Adrenal gland (tissue), 12 donors: Measurements from ENCODE around the gene RPIA. TPM values are rescaled to one million over a fixed set of nuclear protein-coding genes. Genes with fewer than 3 reads are reported as not detected.

ENCODE experiments used
- DNase-seq, 7 donors: peaks; one replicate each; pipeline ENCODE4 v3.0.0-alpha.2; 2019 to 2020
- H3K27ac ChIP-seq, 5 donors: fragments of 200-600 bp; sonication (generic) in 4 of 5; 1 replicate in 3 of 5; 2 replicates in 2 of 5; pipeline versions ENCODE4 v1.5.1 to v1.8.0; 2016 to 2020; ENCODE audit warnings: mild to moderate bottlenecking in 1 of 5
- H3K27me3 ChIP-seq: fragments of 200-600 bp; 2 replicates; pipeline ENCODE4 v1.8.0; 2021
- H3K36me3 ChIP-seq, 2 donors: fragments of 200-600 bp; replicated peaks in 1 of 2; 1 replicate in 1 of 2; 2 replicates in 1 of 2; pipeline versions ENCODE4 v1.5.1 to v1.8.0; 2018 to 2022
- H3K4me1 ChIP-seq, 2 donors: fragments of 200-600 bp; replicated peaks in 1 of 2; 1 replicate in 1 of 2; 2 replicates in 1 of 2; pipeline versions ENCODE4 v1.5.1 to v1.8.0; 2018 to 2021
- H3K4me3 ChIP-seq, 4 donors: fragments of 200-600 bp; sonication (generic) in 3 of 4; one replicate each; pipeline ENCODE4 v1.5.1; 2016 to 2018
- H3K9me3 ChIP-seq, 3 donors: fragments of 200-600 bp; sonication (generic) in 1 of 3; replicated peaks in 1 of 3; 1 replicate in 2 of 3; 2 replicates in 1 of 3; pipeline versions ENCODE4 v1.5.1 to v1.8.0; 2016 to 2021
- POLR2A ChIP-seq, 2 donors: fragments of 450-650 bp; IDR thresholded peaks; one replicate each; pipeline ENCODE4 v1.6.1; 2017; ENCODE audit warnings: antibody characterized with exemption in 2 of 2, mild to moderate bottlenecking in 2 of 2, moderate library complexity in 1 of 2
- WGBS, 4 donors: extraction: QIAGEN DNeasy Blood & Tissue Kit in 2 of 4; methylation state at CpG; one replicate each; pipeline versions ENCODE4 v1.1.5 to v1.1.7; 2013 to 2017; 5-methylcytosine and 5-hydroxymethylcytosine counted together
- intact Hi-C, 2 donors: fragments of 100-400 bp; cut with DNase I; formaldehyde crosslinking; loops; one replicate each; pipeline versions ENCODE4 v1.14.1 to v1.15.0; 2022 to 2023
- polyA plus RNA-seq, 3 donors: library from polyadenylated mRNA; stranded (reverse); fragments of 200-250 nt in 2 of 3; fragments of 350-450 nt in 1 of 3; fragmentation: Illumina TruSeq in 1 of 3; extraction: RNeasy Lipid Tissue Mini Kit (QIAGEN cat#74804) in 1 of 3; gene quantifications; one replicate each; pipeline ENCODE4 v1.2.3, GENCODE V29; 2013 to 2014
- total RNA-seq, 9 donors: library from RNA; depleted of rRNA in 4 of 9; stranded (reverse); fragments of >200 nt in 4 of 9; fragments of 120-200 nt in 1 of 9; fragmentation: NEBNext Ultra II Directional in 1 of 9; extraction: Animal tissue kit (Norgen Biotek cat#: 25700) in 1 of 9; gene quantifications; one replicate each; pipeline versions ENCODE4 v1.1.0 to v1.2.4, GENCODE V29; 2013 to 2023
- TF ChIP-seq, protein P1 (sequence below), 6 experiments: fragments of 450-650 bp in 4 of 6; fragments of 200-600 bp in 2 of 6; sonication (generic) in 1 of 6; IDR thresholded peaks; 1 replicate in 5 of 6; 2 replicates in 1 of 6; pipeline versions ENCODE4 v1.5.1 to v1.8.0; 2016 to 2021; ENCODE audit warnings: antibody characterized with exemption in 6 of 6, mild to moderate bottlenecking in 2 of 6, moderate library complexity in 1 of 6
- donor health status: healthy with polysubstance abuse.
- donor health status: Bipolar disorder and iron deficiency.
- donor health status: DM: yes; HTN: yes; CAD: no.
- donor health status: DM: no; HTN: no; CAD: no.
- donor health status: DM: no; HTN: no; CAD: no.
- donor health status: DM: yes; HTN: yes; CAD: no.

The RPIA gene
- total and polyA plus RNA-seq, 12 donors, result 1.9 to 16.9 (median 11.3) TPM

DNA sequence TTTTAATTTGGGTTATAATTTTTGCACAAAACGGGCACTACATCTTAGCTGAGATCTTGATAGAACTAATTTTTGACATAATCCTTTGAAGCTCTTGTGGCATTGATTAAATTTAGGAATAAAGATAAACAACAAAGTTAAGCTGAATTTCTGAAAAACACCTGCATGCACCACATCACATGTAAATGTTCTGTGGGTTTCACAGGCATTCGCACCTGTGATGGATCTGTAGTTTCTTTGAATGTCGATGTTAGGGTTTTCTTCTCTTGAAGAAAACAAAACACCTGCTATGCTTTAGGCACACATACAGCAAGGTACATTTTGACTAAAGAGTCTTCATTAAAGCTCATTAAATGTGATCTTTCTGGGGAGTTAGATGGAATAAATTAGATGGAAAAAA lies 60.3 kb downstream of the RPIA start:
- intact Hi-C loops, result no loop called here
- Histone ChIP-seq H3K4me3 (no peak overlapping the region), H3K27ac (no peak overlapping the region), H3K36me3 (peaks cover 0 to 33% of the 10 kb centered on the region in 2 donors), H3K27me3 (no peaks in the 10 kb centered on the region), H3K4me1 (no peaks in the 10 kb centered on the region), H3K9me3 (no peaks in the 10 kb centered on the region)
- TF ChIP-seq, protein P1, sequence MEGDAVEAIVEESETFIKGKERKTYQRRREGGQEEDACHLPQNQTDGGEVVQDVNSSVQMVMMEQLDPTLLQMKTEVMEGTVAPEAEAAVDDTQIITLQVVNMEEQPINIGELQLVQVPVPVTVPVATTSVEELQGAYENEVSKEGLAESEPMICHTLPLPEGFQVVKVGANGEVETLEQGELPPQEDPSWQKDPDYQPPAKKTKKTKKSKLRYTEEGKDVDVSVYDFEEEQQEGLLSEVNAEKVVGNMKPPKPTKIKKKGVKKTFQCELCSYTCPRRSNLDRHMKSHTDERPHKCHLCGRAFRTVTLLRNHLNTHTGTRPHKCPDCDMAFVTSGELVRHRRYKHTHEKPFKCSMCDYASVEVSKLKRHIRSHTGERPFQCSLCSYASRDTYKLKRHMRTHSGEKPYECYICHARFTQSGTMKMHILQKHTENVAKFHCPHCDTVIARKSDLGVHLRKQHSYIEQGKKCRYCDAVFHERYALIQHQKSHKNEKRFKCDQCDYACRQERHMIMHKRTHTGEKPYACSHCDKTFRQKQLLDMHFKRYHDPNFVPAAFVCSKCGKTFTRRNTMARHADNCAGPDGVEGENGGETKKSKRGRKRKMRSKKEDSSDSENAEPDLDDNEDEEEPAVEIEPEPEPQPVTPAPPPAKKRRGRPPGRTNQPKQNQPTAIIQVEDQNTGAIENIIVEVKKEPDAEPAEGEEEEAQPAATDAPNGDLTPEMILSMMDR (IDR thresholded peaks at IDR 0.05), result no peak
- TF ChIP-seq POLR2A (IDR thresholded peaks at IDR 0.05), result no peak
- WGBS, 4 donors, result 92 to 94% (median 93%) methylated on average over 3 of the region's 3 CpGs
- DNase-seq, result no peak

DNA sequence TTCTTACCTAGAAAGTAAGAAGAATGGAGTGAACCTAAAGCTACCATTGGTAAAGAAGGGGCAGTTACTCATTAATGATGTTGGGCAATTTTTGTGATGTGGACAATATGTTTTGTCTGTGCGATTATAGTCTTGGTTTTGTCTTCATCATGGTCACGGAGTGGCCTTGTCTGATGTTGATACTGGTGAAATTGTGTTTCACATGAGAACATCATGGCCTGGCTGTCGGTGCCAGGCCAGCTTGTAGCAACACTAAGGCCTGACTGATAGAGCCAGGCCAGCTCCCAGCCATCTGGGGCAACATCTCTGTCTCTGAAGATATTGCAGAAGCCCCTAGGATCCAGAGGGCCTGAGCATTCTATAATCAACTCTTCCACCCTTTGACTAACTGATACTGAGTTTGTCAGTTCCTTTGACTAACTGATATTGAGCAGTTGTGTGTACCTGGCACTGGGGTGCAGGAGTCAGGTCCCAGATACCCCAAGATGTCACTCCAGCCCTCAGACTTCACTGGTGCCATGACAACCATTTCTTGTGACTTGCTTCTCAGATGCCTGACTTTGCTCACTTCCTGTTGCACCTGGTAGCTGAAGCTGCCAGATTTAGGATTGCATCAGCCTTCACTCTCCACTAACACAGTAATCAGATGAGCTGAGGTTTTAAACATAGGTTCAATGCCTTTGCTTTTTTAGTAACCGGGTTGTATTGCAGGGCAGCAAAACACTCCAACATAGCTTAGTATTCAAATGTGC lies 62.5 kb downstream of the RPIA start:
- Histone ChIP-seq H3K27ac (no peak overlapping the region), H3K36me3 (peaks cover 0 to 27% of the 10 kb centered on the region in 2 donors), H3K9me3 (no peaks in the 10 kb centered on the region), H3K4me3 (no peak overlapping the region), H3K4me1 (no peaks in the 10 kb centered on the region), H3K27me3 (no peaks in the 10 kb centered on the region)
- TF ChIP-seq, protein P1 (IDR thresholded peaks at IDR 0.05), result no peak
- TF ChIP-seq POLR2A (IDR thresholded peaks at IDR 0.05), result no peak
- 84 to 94% (median 90%) methylated on average over 4 of the region's 4 CpGs for WGBS, 4 donors
- intact Hi-C loops, result no loop called here
- no peak for DNase-seq

DNA sequence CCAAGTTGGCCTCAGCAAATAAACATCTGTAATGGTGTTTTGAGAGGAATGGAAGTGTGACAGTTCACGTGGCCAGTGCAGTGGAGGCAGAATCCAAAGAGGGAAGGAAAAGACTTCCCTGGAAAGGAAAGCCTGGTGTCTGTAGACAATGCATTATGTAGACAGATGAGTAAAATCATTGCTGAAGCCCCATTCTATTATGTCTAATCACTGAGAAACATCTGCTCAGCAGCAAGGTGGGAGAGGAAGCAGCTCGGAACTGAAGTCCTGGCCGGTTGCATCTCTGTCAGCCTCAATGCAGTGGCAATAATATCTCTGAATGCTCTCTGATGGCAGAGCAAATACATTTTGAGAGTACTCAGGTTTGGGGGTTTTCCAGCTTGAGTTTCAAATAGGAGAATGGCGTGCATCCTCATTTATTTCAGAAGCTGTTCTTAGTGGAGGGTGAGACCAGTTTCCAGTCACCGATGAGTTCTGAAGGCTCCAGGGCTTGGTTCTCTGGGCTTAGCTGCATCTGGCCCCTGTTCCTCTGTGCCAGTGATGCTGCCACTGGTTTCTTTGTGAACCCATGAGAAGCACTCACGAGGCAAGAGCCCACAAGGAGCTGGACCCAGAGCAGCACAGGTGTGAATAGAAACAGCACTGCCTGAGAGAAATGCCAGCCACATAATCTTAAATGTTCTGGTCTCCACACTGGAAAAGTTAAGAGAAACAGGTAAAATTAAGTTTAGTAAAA lies 63.3 kb downstream of the RPIA start:
- no peak overlapping the region for H3K27ac ChIP-seq
- WGBS, 4 donors, result 69 to 82% (median 75%) methylated on average over 6 of the region's 6 CpGs
- DNase-seq, result no peak
- peaks cover 0 to 20% of the 10 kb centered on the region in 2 donors for H3K36me3 ChIP-seq
- H3K4me3 ChIP-seq, result no peak overlapping the region
- H3K9me3 ChIP-seq, result no peaks in the 10 kb centered on the region
- intact Hi-C loops, result no loop called here
- H3K27me3 ChIP-seq, result no peaks in the 10 kb centered on the region
- no peak for TF ChIP-seq POLR2A (IDR thresholded peaks at IDR 0.05)
- TF ChIP-seq, protein P1 (IDR thresholded peaks at IDR 0.05), result no peak
- H3K4me1 ChIP-seq, result no peaks in the 10 kb centered on the region

DNA sequence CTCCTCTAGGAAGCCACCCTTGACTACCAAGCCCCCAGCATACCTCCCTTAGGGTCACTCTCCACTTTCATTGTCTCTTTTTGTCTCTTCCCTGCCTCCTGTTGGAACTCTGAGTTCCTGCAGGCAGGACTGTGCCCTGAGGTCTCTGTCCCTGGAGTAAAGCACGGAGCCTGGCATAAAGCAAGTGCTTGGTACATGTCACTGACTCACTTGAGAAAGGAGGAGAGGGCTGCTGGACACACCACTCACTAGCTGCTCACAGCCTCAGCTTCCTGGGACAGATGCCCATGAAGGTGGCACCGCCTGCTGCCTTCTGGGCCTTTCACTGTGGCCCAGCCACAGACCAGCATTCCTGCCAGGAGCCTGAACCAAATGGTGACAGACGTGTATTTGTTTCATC lies 64.4 kb downstream of the RPIA start:
- intact Hi-C loops, result no loop called here
- WGBS, 4 donors, result 91 to 99% (median 95%) methylated on average over 3 of the region's 3 CpGs
- no peak overlapping the region for H3K4me3 ChIP-seq
- H3K27ac ChIP-seq, result no peak overlapping the region
- H3K9me3 ChIP-seq, result no peaks in the 10 kb centered on the region
- H3K4me1 ChIP-seq, result no peaks in the 10 kb centered on the region
- TF ChIP-seq POLR2A (IDR thresholded peaks at IDR 0.05), result no peak
- TF ChIP-seq, protein P1 (IDR thresholded peaks at IDR 0.05), result no peak
- no peaks in the 10 kb centered on the region for H3K27me3 ChIP-seq
- peaks cover 0 to 12% of the 10 kb centered on the region in 2 donors for H3K36me3 ChIP-seq
- no peak for DNase-seq
